Endodermal cell (in vitro differentiated cells): Measurements from ENCODE around the gene ARHGAP6. TPM values are rescaled to one million over a fixed set of nuclear protein-coding genes. Genes with fewer than 3 reads are reported as not detected.

ENCODE experiments used
- DNase-seq: peaks from one replicate; pipeline ENCODE4 v3.0.0-alpha.2; 2017
- H3K27ac ChIP-seq: 2 replicates; pipeline ENCODE4 v1.5.1; 2013; ENCODE audit warnings: mild to moderate bottlenecking, low read depth, low read length, moderate library complexity
- H3K27me3 ChIP-seq: 2 replicates; pipeline ENCODE4 v1.6.1; 2013; ENCODE audit warnings: mild to moderate bottlenecking, low read length, moderate library complexity; ENCODE audit not compliant: insufficient read depth, control insufficient read depth, poor library complexity, severe bottlenecking
- H3K36me3 ChIP-seq: 2 replicates; pipeline ENCODE4 v1.7.0; 2013; ENCODE audit warnings: mild to moderate bottlenecking, low read length, moderate library complexity; ENCODE audit not compliant: control insufficient read depth, insufficient read depth
- H3K4me1 ChIP-seq: one replicate; pipeline ENCODE4 v1.7.0; 2013; ENCODE audit warnings: low read length; ENCODE audit not compliant: control insufficient read depth, insufficient read depth
- H3K4me3 ChIP-seq: 2 replicates; pipeline ENCODE4 v1.5.1; 2013; ENCODE audit warnings: mild to moderate bottlenecking, low read length, moderate library complexity
- H3K9ac ChIP-seq: 2 replicates; pipeline ENCODE4 v1.6.1; 2013; ENCODE audit warnings: mild to moderate bottlenecking, low read length, moderate library complexity; ENCODE audit not compliant: poor library complexity, severe bottlenecking; ENCODE audit errors: extremely low read depth
- H3K9me3 ChIP-seq: 2 replicates; pipeline ENCODE4 v1.6.1; 2013; ENCODE audit warnings: mild to moderate bottlenecking, low read length, moderate library complexity; ENCODE audit not compliant: control insufficient read depth
- H3K27ac Mint-ChIP-seq: 2 replicates; pipeline ENCODE4 v1.8.0; 2020; ENCODE audit warnings: mixed read lengths
- H3K27me3 Mint-ChIP-seq: 2 replicates; pipeline ENCODE4 v1.8.0; 2021; ENCODE audit warnings: mild to moderate bottlenecking, mixed read lengths; ENCODE audit not compliant: insufficient read depth
- H3K36me3 Mint-ChIP-seq: 2 replicates; pipeline ENCODE4 v1.8.0; 2020; ENCODE audit warnings: low read depth, mixed read lengths
- H3K4me1 Mint-ChIP-seq: 2 replicates; pipeline ENCODE4 v1.8.0; 2020; ENCODE audit warnings: mixed read lengths
- H3K4me3 Mint-ChIP-seq: 2 replicates; pipeline ENCODE4 v1.8.0; 2020; ENCODE audit warnings: mild to moderate bottlenecking, moderate library complexity, mixed read lengths
- H3K9me3 Mint-ChIP-seq: 2 replicates; pipeline ENCODE4 v1.8.0; 2020; ENCODE audit warnings: mild to moderate bottlenecking, mixed read lengths
- WGBS, 2 experiments: methylation state at CpG; one replicate each; pipeline versions ENCODE4 v1.1.5 to v1.1.7; 2013; ENCODE audit warnings: missing lambda C conversion rate in 2 of 2, mixed read lengths in 1 of 2; ENCODE audit not compliant: insufficient coverage in 1 of 2, insufficient read length in 1 of 2; 5-methylcytosine and 5-hydroxymethylcytosine counted together
- total RNA-seq, 2 donors: library from RNA; stranded (reverse); fragmentation: NEBNext Ultra II Directional in 1 of 2; extraction: Animal tissue kit (Norgen Biotek cat#: 25700) in 1 of 2; gene quantifications; 2 replicates in 1 of 2; 3 replicates in 1 of 2; pipeline ENCODE4 v1.2.1, GENCODE V29; 2021
- TF ChIP-seq, protein P1 (sequence below): fragments of 200-600 bp; sonication (generic); conservative IDR thresholded peaks from 2 replicates; pipeline ENCODE4 v1.5.0; 2021; ENCODE audit warnings: antibody characterized with exemption, mild to moderate bottlenecking

Gene ARHGAP6
- total RNA-seq, 2 donors from 2014 or later: 0.48 to 0.73 TPM

DNA sequence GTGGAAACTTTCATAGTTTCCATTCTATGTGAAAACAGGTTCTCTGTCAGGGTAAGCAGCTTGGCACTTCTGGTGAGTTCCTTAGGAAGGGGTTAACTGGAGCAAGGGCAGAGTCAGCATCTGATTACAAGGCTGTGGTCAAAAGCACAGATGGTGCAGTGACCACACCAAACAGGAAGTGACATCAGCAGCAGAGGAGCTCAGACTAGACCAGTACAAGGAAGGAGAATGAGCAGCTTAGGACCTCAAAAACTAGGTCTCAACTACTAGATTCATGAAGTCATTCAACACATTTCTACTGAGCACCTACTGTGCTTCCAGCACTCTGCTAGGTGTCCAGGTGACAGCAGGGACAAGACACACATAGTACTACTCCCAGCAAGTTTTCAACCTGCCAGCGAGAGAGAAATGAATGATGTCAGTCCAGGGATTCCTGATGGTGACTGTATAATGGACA, 242.3 kb downstream of the ARHGAP6 start:
- Mint-ChIP-seq H3K4me3 (no peak overlapping the region), H3K9me3 (peaks cover 54% of the 10 kb centered on the region), H3K4me1 (no peaks in the 10 kb centered on the region), H3K27me3 (peaks cover 20% of the 10 kb centered on the region), H3K36me3 (no peaks in the 10 kb centered on the region), H3K27ac (no peak overlapping the region)
- H3K4me3 ChIP-seq: no peak overlapping the region
- H3K27ac ChIP-seq: no peak overlapping the region
- no peaks in the 10 kb centered on the region for H3K4me1 ChIP-seq
- DNase-seq: no peak
- no peak overlapping the region for H3K9ac ChIP-seq
- WGBS, 2 experiments: 100% methylated on average over 1 of the region's 1 CpG; no CpG with 5 or more reads in 1 of the 2 experiments
- no peaks in the 10 kb centered on the region for H3K9me3 ChIP-seq
- peaks cover 24% of the 10 kb centered on the region for H3K27me3 ChIP-seq
- H3K36me3 ChIP-seq: no peaks in the 10 kb centered on the region
- TF ChIP-seq, protein P1, sequence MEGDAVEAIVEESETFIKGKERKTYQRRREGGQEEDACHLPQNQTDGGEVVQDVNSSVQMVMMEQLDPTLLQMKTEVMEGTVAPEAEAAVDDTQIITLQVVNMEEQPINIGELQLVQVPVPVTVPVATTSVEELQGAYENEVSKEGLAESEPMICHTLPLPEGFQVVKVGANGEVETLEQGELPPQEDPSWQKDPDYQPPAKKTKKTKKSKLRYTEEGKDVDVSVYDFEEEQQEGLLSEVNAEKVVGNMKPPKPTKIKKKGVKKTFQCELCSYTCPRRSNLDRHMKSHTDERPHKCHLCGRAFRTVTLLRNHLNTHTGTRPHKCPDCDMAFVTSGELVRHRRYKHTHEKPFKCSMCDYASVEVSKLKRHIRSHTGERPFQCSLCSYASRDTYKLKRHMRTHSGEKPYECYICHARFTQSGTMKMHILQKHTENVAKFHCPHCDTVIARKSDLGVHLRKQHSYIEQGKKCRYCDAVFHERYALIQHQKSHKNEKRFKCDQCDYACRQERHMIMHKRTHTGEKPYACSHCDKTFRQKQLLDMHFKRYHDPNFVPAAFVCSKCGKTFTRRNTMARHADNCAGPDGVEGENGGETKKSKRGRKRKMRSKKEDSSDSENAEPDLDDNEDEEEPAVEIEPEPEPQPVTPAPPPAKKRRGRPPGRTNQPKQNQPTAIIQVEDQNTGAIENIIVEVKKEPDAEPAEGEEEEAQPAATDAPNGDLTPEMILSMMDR: no peak

DNA sequence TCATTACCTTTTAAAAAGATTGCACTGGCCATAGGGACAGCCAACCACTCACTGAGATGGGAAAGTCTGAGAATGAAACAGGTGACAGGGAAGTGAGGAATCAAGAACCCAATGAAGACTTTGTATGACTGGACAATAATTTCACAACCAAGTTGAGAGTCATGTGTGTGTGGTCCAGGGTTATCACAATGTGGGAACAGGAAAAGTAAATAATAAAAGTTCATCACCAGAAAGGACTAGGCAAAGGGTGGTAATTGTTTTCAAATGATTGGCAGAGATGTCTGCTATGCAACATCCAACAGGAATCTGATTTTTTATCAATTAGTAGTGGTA, 243.2 kb downstream of the ARHGAP6 start:
- H3K4me1 Mint-ChIP-seq: no peaks in the 10 kb centered on the region
- peaks cover 50% of the 10 kb centered on the region for H3K9me3 Mint-ChIP-seq
- H3K36me3 ChIP-seq: no peaks in the 10 kb centered on the region
- no peak overlapping the region for H3K27ac ChIP-seq
- no peak overlapping the region for H3K9ac ChIP-seq
- H3K27me3 ChIP-seq: peaks cover 18% of the 10 kb centered on the region
- H3K27me3 Mint-ChIP-seq: peaks cover 16% of the 10 kb centered on the region
- no peaks in the 10 kb centered on the region for H3K36me3 Mint-ChIP-seq
- no peak for DNase-seq
- TF ChIP-seq, protein P1: no peak
- no peak overlapping the region for H3K27ac Mint-ChIP-seq
- no peak overlapping the region for H3K4me3 Mint-ChIP-seq
- H3K9me3 ChIP-seq: no peaks in the 10 kb centered on the region
- no peaks in the 10 kb centered on the region for H3K4me1 ChIP-seq
- no peak overlapping the region for H3K4me3 ChIP-seq

DNA sequence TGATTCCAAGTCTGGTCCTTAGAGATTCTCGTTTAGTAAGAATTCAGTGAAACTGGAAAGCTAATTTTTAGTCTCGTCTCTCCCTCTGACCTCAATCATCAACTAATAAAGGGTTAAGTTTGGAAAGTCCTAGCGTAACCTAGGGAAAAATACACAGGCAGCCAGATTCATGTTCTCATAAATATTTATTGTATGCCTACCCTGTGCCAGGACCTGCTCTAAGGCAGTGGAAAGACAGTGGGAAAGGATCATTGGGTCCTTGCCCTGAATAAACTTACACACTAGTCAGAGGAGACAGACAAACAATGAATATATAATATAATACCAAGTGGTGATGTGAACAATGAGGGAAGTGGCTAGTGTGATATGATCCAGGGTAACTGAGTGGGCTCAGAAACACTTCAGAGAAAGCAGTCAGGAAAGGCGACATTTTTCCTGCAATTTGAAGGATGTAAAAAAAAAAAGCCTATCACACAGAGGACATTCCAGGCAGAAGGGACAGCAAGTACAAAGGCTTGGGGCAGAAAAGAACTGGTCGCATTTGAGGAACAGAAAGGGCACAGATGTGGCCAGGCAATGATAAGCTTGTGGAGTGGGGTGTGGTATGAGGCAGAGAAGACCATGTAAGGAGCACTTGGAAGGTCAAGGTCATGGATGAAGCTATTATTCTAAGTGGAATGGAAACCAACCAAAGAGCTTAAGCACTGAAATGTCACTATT, 243.8 kb downstream of the ARHGAP6 start:
- Mint-ChIP-seq H3K4me3 (no peak overlapping the region), H3K27ac (no peak overlapping the region), H3K4me1 (no peaks in the 10 kb centered on the region), H3K27me3 (peaks cover 13% of the 10 kb centered on the region), H3K36me3 (no peaks in the 10 kb centered on the region), H3K9me3 (peaks cover 48% of the 10 kb centered on the region)
- H3K9me3 ChIP-seq: no peaks in the 10 kb centered on the region
- no peak overlapping the region for H3K9ac ChIP-seq
- no peak for DNase-seq
- peaks cover 15% of the 10 kb centered on the region for H3K27me3 ChIP-seq
- H3K36me3 ChIP-seq: no peaks in the 10 kb centered on the region
- no peaks in the 10 kb centered on the region for H3K4me1 ChIP-seq
- TF ChIP-seq, protein P1: no peak
- no peak overlapping the region for H3K4me3 ChIP-seq
- H3K27ac ChIP-seq: no peak overlapping the region
- 89 to 100% methylated on average over 1 to 5 of the region's 5 CpGs for WGBS, 2 experiments
